ENCODE measurements around the gene EHBP1L1.

EHBP1L1 gene

DNA sequence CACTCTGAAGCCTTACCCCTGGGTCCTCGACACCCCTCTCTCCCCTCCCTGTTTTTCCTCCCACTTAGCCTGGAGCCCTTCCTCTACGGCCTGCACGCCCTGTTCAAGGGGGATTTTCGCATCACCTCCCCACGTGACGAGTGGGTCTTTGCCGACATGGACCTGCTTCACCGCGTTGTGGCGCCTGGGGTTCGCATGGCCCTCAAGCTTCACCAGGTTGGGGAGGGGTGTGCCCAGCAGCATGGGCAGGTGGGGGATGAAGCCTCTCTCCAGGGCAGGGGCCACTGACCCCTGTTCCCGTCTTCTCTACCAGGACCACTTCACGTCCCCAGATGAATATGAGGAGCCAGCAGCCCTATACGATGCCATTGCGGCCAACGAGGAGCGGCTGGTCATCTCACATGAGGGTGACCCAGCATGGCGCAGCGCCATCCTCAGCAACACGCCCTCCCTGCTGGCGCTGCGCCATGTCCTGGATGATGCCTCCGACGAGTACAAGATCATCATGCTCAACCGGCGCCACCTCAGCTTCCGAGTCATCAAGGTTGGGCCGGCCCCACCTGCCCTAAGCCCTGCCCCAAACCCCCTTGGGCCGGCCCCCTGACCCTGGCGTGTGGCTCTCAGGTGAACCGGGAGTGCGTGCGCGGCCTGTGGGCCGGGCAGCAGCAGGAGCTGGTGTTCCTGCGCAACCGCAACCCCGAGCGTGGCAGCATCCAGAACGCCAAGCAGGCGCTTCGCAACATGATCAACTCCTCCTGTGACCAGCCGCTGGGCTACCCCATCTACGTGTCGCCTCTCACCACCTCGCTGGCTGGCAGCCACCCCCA, 59.3 kb downstream of the EHBP1L1 start:
- TF ChIP-seq SP3 (tag by site-specific recombination; IDR thresholded peaks at IDR 0.05) (no peak), GLIS1 (tag by site-specific recombination; IDR thresholded peaks at IDR 0.05) (no peak), ZNF776 (tag by site-specific recombination; IDR thresholded peaks at IDR 0.05; ENCODE audit: borderline replicate concordance) (no peak)
- TF ChIP-seq, protein P1, sequence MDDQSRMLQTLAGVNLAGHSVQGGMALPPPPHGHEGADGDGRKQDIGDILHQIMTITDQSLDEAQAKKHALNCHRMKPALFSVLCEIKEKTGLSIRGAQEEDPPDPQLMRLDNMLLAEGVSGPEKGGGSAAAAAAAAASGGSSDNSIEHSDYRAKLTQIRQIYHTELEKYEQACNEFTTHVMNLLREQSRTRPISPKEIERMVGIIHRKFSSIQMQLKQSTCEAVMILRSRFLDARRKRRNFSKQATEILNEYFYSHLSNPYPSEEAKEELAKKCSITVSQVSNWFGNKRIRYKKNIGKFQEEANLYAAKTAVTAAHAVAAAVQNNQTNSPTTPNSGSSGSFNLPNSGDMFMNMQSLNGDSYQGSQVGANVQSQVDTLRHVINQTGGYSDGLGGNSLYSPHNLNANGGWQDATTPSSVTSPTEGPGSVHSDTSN (CRISPR knock-in tag; IDR thresholded peaks at IDR 0.05) = no peak
- peaks cover 0 to 70% of the 10 kb centered on the region in 2 experiments; a peak in 1 of 3 replicates for H3K36me3 ChIP-seq (ENCODE audit: control insufficient read depth in 2 of 2, insufficient read depth in 1 of 2, low read length in 2 of 2)
- no peak overlapping the region for H3K4me3 ChIP-seq (ENCODE audit: low read depth, low read length)
- H3K4me1 ChIP-seq (ENCODE audit: control insufficient read depth, insufficient read depth, low read length) = no peaks in the 10 kb centered on the region
- POLR2A ChIA-PET = interaction anchor here (0.5 to 1.3 kb wide), 4 partner anchors 12 to 29 kb away, joined by 3 to 6 read pairs (median 4); no protein-coding TSS in a partner anchor
- no peak overlapping the region for H3K27ac ChIP-seq (ENCODE audit: extremely low read depth, low read depth, low read length)
- no peaks in the 10 kb centered on the region for H3K9me3 ChIP-seq (ENCODE audit: control insufficient read depth, insufficient read depth, low read depth, low read length)
- CTCF ChIA-PET = interaction anchor here (0.9 kb wide), 1 partner anchor 12 kb away, joined by 3 read pairs; no protein-coding TSS in a partner anchor

DNA sequence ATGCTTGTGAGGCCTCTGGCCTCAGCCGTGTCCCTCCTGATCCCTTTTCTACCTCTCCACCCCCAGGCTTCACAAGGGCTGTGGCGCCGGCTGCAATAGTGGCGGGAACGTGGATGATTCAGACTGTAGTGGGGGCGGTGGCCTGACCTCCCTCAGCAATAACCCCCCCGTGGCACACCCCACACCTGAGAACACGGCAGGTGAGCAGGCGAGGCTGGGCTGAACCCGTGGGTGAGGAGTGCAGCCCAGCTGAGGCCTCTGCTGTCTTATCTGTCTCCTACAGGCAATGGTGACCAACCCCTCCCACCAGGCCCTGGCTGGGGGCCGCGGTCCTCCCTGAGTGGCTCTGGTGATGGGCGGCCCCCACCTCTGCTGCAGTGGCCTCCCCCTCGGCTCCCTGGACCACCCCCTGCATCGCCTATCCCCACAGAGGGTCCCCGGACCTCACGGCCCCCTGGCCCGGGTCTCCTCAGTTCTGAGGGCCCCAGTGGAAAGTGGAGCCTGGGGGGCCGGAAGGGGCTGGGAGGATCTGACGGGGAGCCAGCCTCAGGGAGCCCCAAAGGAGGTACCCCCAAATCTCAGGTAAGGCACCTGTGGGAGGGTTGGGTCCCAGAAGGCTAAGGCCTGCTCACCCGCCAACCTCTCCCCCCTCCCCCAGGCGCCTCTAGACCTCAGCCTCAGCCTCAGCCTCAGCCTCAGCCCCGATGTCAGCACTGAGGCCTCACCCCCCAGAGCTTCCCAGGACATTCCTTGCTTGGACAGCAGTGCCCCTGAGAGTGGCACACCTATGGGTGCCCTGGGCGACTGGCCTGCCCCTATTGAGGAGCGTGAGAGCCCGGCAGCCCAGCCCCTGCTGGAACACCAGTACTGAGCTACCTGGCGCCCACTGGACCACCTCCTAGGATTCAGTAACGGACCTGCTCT, 60.5 kb downstream of the EHBP1L1 start:
- Histone ChIP-seq H3K36me3 (ENCODE audit: control insufficient read depth in 2 of 2, insufficient read depth in 1 of 2, low read length in 2 of 2) (peaks cover 0 to 67% of the 10 kb centered on the region in 2 experiments; a peak in 1 of 3 replicates), H3K9me3 (ENCODE audit: control insufficient read depth, insufficient read depth, low read depth, low read length) (no peaks in the 10 kb centered on the region), H3K4me3 (ENCODE audit: low read depth, low read length) (no peak overlapping the region), H3K27ac (ENCODE audit: extremely low read depth, low read depth, low read length) (no peak overlapping the region), H3K4me1 (ENCODE audit: control insufficient read depth, insufficient read depth, low read length) (no peaks in the 10 kb centered on the region)
- ChIA-PET CTCF (interaction anchor here (0.9 kb wide), 1 partner anchor 13 kb away, joined by 3 read pairs; no protein-coding TSS in a partner anchor), POLR2A (interaction anchor here (0.7 to 4.4 kb wide), 5 partner anchors 14 to 99 kb away, joined by 3 to 50 read pairs (median 6); no protein-coding TSS in a partner anchor)
- TF ChIP-seq ZNF335 (tag by site-specific recombination; conservative IDR thresholded peaks at IDR 0.05) (no peak), ZFHX2 (tag by site-specific recombination; conservative IDR thresholded peaks at IDR 0.05) (peak; percentile 30), EGR2 (tag by site-specific recombination; IDR thresholded peaks at IDR 0.05; ENCODE audit: low read depth) (peak; percentile 48; the same call in 1 of the 2 replicates), GLIS2 (tag by site-specific recombination; IDR thresholded peaks at IDR 0.05) (peak; percentile 57), GLIS1 (tag by site-specific recombination; IDR thresholded peaks at IDR 0.05) (peak; percentile 44), ZBTB17 (tag by site-specific recombination; IDR thresholded peaks at IDR 0.05) (no peak)
- TF ChIP-seq, protein P2, sequence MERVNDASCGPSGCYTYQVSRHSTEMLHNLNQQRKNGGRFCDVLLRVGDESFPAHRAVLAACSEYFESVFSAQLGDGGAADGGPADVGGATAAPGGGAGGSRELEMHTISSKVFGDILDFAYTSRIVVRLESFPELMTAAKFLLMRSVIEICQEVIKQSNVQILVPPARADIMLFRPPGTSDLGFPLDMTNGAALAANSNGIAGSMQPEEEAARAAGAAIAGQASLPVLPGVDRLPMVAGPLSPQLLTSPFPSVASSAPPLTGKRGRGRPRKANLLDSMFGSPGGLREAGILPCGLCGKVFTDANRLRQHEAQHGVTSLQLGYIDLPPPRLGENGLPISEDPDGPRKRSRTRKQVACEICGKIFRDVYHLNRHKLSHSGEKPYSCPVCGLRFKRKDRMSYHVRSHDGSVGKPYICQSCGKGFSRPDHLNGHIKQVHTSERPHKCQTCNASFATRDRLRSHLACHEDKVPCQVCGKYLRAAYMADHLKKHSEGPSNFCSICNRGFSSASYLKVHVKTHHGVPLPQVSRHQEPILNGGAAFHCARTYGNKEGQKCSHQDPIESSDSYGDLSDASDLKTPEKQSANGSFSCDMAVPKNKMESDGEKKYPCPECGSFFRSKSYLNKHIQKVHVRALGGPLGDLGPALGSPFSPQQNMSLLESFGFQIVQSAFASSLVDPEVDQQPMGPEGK (tag by site-specific recombination; IDR thresholded peaks at IDR 0.05) = 0 out of 2 replicates have a peak, but pooled peaks have one; percentile 17

DNA sequence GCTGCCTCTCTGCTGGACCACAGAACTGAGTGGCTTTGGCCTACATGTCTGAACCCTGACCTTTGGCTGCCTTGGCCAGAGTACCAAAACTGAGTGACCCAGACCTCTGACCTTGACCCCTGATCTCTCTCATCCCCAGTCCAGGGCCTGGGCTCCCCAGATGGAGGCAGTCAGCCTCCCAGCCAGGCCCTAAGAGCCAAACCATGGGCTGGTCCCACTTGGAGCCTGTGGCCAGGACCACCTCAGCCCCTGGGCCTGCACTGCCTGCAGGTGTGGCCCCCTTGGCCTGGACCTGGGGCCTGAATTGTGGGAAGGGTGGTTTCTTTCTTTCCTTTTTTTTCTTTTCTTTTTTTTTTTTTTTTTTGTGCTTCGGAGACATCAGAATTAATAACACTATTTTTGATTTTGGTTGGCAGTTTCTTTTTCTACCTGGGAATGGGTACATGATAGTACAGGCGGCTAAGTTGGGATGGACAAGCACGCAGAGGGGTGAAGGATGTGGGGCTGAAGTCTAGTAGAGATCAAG, 61.2 kb downstream of the EHBP1L1 start:
- Histone ChIP-seq H3K27ac (ENCODE audit: extremely low read depth, low read depth, low read length) (peak overlapping the region; percentile 61; the same call in 1 of the 2 replicates), H3K4me1 (ENCODE audit: control insufficient read depth, insufficient read depth, low read length) (no peaks in the 10 kb centered on the region), H3K4me3 (ENCODE audit: low read depth, low read length) (no peak overlapping the region), H3K36me3 (ENCODE audit: control insufficient read depth in 2 of 2, insufficient read depth in 1 of 2, low read length in 2 of 2) (peaks cover 0 to 66% of the 10 kb centered on the region in 2 experiments; a peak in 1 of 3 replicates), H3K9me3 (ENCODE audit: control insufficient read depth, insufficient read depth, low read depth, low read length) (no peaks in the 10 kb centered on the region)
- CTCF ChIA-PET = interaction anchor here (0.8 to 1.9 kb wide), 3 partner anchors 11 to 251 kb away, joined by 3 to 5 read pairs (median 3); partner anchors contain the start of gene FIBP
- POLR2A ChIA-PET = interaction anchor here (0.6 to 4.4 kb wide), 13 partner anchors 7 to 213 kb away, joined by 3 to 50 read pairs (median 4); partner anchors contain the start of genes EHBP1L1, PCNX3 and RELA
- TF ChIP-seq, protein P3, sequence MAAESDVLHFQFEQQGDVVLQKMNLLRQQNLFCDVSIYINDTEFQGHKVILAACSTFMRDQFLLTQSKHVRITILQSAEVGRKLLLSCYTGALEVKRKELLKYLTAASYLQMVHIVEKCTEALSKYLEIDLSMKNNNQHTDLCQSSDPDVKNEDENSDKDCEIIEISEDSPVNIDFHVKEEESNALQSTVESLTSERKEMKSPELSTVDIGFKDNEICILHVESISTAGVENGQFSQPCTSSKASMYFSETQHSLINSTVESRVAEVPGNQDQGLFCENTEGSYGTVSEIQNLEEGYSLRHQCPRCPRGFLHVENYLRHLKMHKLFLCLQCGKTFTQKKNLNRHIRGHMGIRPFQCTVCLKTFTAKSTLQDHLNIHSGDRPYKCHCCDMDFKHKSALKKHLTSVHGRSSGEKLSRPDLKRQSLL (tag by site-specific recombination; IDR thresholded peaks at IDR 0.05) = no peak
- TF ChIP-seq BCL11B (tag by site-specific recombination; IDR thresholded peaks at IDR 0.05; ENCODE audit: low read depth) (peak; percentile 96), BCL11A (tag by site-specific recombination; IDR thresholded peaks at IDR 0.05; ENCODE audit: low read depth) (peak; percentile 94)
- TF ChIP-seq, protein P4, sequence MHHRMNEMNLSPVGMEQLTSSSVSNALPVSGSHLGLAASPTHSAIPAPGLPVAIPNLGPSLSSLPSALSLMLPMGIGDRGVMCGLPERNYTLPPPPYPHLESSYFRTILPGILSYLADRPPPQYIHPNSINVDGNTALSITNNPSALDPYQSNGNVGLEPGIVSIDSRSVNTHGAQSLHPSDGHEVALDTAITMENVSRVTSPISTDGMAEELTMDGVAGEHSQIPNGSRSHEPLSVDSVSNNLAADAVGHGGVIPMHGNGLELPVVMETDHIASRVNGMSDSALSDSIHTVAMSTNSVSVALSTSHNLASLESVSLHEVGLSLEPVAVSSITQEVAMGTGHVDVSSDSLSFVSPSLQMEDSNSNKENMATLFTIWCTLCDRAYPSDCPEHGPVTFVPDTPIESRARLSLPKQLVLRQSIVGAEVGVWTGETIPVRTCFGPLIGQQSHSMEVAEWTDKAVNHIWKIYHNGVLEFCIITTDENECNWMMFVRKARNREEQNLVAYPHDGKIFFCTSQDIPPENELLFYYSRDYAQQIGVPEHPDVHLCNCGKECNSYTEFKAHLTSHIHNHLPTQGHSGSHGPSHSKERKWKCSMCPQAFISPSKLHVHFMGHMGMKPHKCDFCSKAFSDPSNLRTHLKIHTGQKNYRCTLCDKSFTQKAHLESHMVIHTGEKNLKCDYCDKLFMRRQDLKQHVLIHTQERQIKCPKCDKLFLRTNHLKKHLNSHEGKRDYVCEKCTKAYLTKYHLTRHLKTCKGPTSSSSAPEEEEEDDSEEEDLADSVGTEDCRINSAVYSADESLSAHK (tag by site-specific recombination; IDR thresholded peaks at IDR 0.05) = peak; percentile 35; the same call in 1 of the 2 replicates
- TF ChIP-seq, protein P5, sequence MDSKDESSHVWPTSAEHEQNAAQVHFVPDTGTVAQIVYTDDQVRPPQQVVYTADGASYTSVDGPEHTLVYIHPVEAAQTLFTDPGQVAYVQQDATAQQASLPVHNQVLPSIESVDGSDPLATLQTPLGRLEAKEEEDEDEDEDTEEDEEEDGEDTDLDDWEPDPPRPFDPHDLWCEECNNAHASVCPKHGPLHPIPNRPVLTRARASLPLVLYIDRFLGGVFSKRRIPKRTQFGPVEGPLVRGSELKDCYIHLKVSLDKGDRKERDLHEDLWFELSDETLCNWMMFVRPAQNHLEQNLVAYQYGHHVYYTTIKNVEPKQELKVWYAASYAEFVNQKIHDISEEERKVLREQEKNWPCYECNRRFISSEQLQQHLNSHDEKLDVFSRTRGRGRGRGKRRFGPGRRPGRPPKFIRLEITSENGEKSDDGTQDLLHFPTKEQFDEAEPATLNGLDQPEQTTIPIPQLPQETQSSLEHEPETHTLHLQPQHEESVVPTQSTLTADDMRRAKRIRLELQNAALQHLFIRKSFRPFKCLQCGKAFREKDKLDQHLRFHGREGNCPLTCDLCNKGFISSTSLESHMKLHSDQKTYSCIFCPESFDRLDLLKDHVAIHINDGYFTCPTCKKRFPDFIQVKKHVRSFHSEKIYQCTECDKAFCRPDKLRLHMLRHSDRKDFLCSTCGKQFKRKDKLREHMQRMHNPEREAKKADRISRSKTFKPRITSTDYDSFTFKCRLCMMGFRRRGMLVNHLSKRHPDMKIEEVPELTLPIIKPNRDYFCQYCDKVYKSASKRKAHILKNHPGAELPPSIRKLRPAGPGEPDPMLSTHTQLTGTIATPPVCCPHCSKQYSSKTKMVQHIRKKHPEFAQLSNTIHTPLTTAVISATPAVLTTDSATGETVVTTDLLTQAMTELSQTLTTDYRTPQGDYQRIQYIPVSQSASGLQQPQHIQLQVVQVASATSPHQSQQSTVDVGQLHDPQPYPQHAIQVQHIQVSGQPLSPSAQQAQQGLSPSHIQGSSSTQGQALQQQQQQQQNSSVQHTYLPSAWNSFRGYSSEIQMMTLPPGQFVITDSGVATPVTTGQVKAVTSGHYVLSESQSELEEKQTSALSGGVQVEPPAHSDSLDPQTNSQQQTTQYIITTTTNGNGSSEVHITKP (tag by site-specific recombination; IDR thresholded peaks at IDR 0.05) = peak; percentile 61
